HG03442 (cell line): Measurements from ENCODE around the gene ZNF839.
"Not testable (repeated sequence)": the region's sequence is repeated elsewhere in the genome, so short reads cannot be mapped to it uniquely, and the experiment has no call there.

Source experiments
- ATAC-seq: cut with Tn5 transposase; IDR thresholded peaks from one replicate; pipeline ENCODE4 v1.9.1; 2021; ENCODE audit warnings: mild to moderate bottlenecking, moderate library complexity; ENCODE audit not compliant: unreplicated experiment

The ZNF839 gene

GRCh38 chr14:102319351-102320032, at the start of gene ZNF839:
ZNF839 (plus strand) TSS chr14:102319746; CDS start chr14:102319766, 20 bp downstream.
- peak; percentile 55 for ATAC-seq

GRCh38 chr14:102272392-102272791, 47.2 kb upstream of the ZNF839 start:
- no peak for ATAC-seq

- no peak for ATAC-seq
Measured at GRCh38 chr14:102275866-102276265, 43.7 kb upstream of the ZNF839 start.

- no peak for ATAC-seq
Measured at GRCh38 chr14:102277874-102278630, 41.5 kb upstream of the ZNF839 start.

GRCh38 chr14:102278631-102278935, 41.0 kb upstream of the ZNF839 start:
- no peak for ATAC-seq

- ATAC-seq: no peak
Measured at GRCh38 chr14:102279282-102279681, 40.3 kb upstream of the ZNF839 start.

GRCh38 chr14:102279688-102280348, 39.7 kb upstream of the ZNF839 start:
- ATAC-seq: no peak

- ATAC-seq: no peak
Measured at GRCh38 chr14:102280376-102280962, 39.1 kb upstream of the ZNF839 start.

GRCh38 chr14:102282751-102283465, 36.6 kb upstream of the ZNF839 start:
- no peak for ATAC-seq

GRCh38 chr14:102283631-102284129, 35.9 kb upstream of the ZNF839 start:
- no peak for ATAC-seq

- ATAC-seq: no peak
Measured at GRCh38 chr14:102285106-102285505, 34.4 kb upstream of the ZNF839 start.

- ATAC-seq: no peak
Measured at GRCh38 chr14:102288139-102288538, 31.4 kb upstream of the ZNF839 start.

- no peak for ATAC-seq
Measured at GRCh38 chr14:102292441-102292840, 27.1 kb upstream of the ZNF839 start.

- no peak for ATAC-seq
Measured at GRCh38 chr14:102293781-102294180, 25.8 kb upstream of the ZNF839 start.

GRCh38 chr14:102295270-102295669, 24.3 kb upstream of the ZNF839 start:
- ATAC-seq: no peak

- ATAC-seq: no peak
Measured at GRCh38 chr14:102297436-102298170, 21.9 kb upstream of the ZNF839 start.

- ATAC-seq: not testable (repeated sequence)
Measured at GRCh38 chr14:102298303-102299070, 21.1 kb upstream of the ZNF839 start.

GRCh38 chr14:102303664-102304063, 15.9 kb upstream of the ZNF839 start:
- ATAC-seq: no peak
